Mesenchymal stem cell (in vitro differentiated cells and primary cell): ENCODE measurements around the gene SURF4.
A peak's percentile ranks its signal among the peaks of the same experiment; 100 is the strongest.

Experiments
- DNase-seq: peaks from one replicate; pipeline ENCODE4 v3.0.0-alpha.2; 2013
- H2AFZ ChIP-seq: one replicate; pipeline ENCODE4 v1.6.1; 2013; ENCODE audit warnings: low read depth, mild to moderate bottlenecking, control low read depth, inconsistent platforms, low read length, moderate library complexity
- H2AK5ac ChIP-seq: 2 replicates; pipeline ENCODE4 v1.6.1; 2013; ENCODE audit warnings: low read length, moderate library complexity, mild to moderate bottlenecking, inconsistent platforms; ENCODE audit not compliant: severe bottlenecking
- H2BK120ac ChIP-seq: one replicate; pipeline ENCODE4 v1.6.1; 2013; ENCODE audit warnings: low read depth, mild to moderate bottlenecking, inconsistent platforms, low read length, moderate library complexity
- H2BK12ac ChIP-seq, 2 experiments: one replicate each; pipeline ENCODE4 v1.6.1; 2013; ENCODE audit warnings: inconsistent platforms in 2 of 2, low read length in 2 of 2, mild to moderate bottlenecking in 2 of 2, moderate library complexity in 2 of 2, control low read depth in 1 of 2
- H2BK15ac ChIP-seq: one replicate; pipeline ENCODE4 v1.6.1; 2013; ENCODE audit warnings: mild to moderate bottlenecking, low read depth, inconsistent platforms; ENCODE audit not compliant: poor library complexity, severe bottlenecking
- H2BK5ac ChIP-seq: 2 replicates; pipeline ENCODE4 v1.6.1; 2013; ENCODE audit warnings: low read depth, mild to moderate bottlenecking, low read length, control low read depth, inconsistent platforms; ENCODE audit not compliant: poor library complexity, severe bottlenecking
- H3K14ac ChIP-seq, 2 experiments: one replicate each; pipeline ENCODE4 v1.6.1; 2013; ENCODE audit warnings: inconsistent platforms in 2 of 2, low read length in 2 of 2, control low read depth in 1 of 2, mild to moderate bottlenecking in 1 of 2, moderate library complexity in 1 of 2
- H3K18ac ChIP-seq, 2 experiments: one replicate each; pipeline ENCODE4 v1.6.1; 2013; ENCODE audit warnings: inconsistent platforms in 2 of 2, low read length in 2 of 2, control low read depth in 1 of 2, low read depth in 1 of 2, mild to moderate bottlenecking in 1 of 2
- H3K23ac ChIP-seq, 2 experiments: one replicate each; pipeline ENCODE4 v1.6.1; 2013; ENCODE audit warnings: inconsistent platforms in 2 of 2, low read length in 2 of 2, mild to moderate bottlenecking in 2 of 2, moderate library complexity in 2 of 2, control low read depth in 1 of 2
- H3K27ac ChIP-seq: 2 replicates; pipeline ENCODE4 v1.5.1; 2013; ENCODE audit warnings: mild to moderate bottlenecking, moderate library complexity, low read length, control low read depth, inconsistent platforms; ENCODE audit not compliant: poor library complexity, severe bottlenecking
- H3K27me3 ChIP-seq, 2 experiments: 2 replicates each; pipeline versions ENCODE4 v1.6.1 to v1.7.0; 2013; ENCODE audit warnings: low read length in 2 of 2, mild to moderate bottlenecking in 2 of 2, moderate library complexity in 2 of 2, control low read depth in 1 of 2, inconsistent platforms in 1 of 2; ENCODE audit not compliant: control insufficient read depth in 1 of 2, insufficient read depth in 1 of 2
- H3K36me3 ChIP-seq, 2 experiments: 2 replicates each; pipeline versions ENCODE4 v1.6.1 to v1.7.0; 2013; ENCODE audit warnings: low read length in 2 of 2, control low read depth in 1 of 2, inconsistent platforms in 1 of 2, low read depth in 1 of 2, mild to moderate bottlenecking in 1 of 2; ENCODE audit not compliant: insufficient read depth in 2 of 2, control insufficient read depth in 1 of 2
- H3K4ac ChIP-seq, 2 experiments: one replicate each; pipeline ENCODE4 v1.6.1; 2013; ENCODE audit warnings: inconsistent platforms in 2 of 2, low read length in 2 of 2, mild to moderate bottlenecking in 2 of 2, moderate library complexity in 2 of 2, control low read depth in 1 of 2, low read depth in 1 of 2
- H3K4me1 ChIP-seq: 2 replicates; pipeline ENCODE4 v1.6.1; 2013; ENCODE audit warnings: low read depth, low read length, control low read depth; ENCODE audit not compliant: control insufficient read depth, insufficient read depth
- H3K4me2 ChIP-seq: 2 replicates; pipeline ENCODE4 v1.6.1; 2013; ENCODE audit warnings: low read length, mild to moderate bottlenecking, inconsistent platforms; ENCODE audit not compliant: poor library complexity, severe bottlenecking
- H3K4me3 ChIP-seq, 2 experiments: 2 replicates each; pipeline versions ENCODE4 v1.5.1 to v1.7.0; 2013; ENCODE audit warnings: low read length in 2 of 2, mild to moderate bottlenecking in 2 of 2, control low read depth in 1 of 2, low read depth in 1 of 2; ENCODE audit not compliant: insufficient read depth in 1 of 2
- H3K79me1 ChIP-seq: replicated peaks from 2 replicates; pipeline ENCODE4 v1.6.1; 2013; ENCODE audit warnings: mild to moderate bottlenecking, control low read depth, low read length, inconsistent platforms; ENCODE audit not compliant: poor library complexity, severe bottlenecking
- H3K9ac ChIP-seq: 2 replicates; pipeline ENCODE4 v1.7.0; 2013; ENCODE audit warnings: mild to moderate bottlenecking, low read length, moderate library complexity
- H3K9me3 ChIP-seq: 2 replicates; pipeline ENCODE4 v1.7.0; 2013; ENCODE audit warnings: mild to moderate bottlenecking, low read length; ENCODE audit not compliant: control insufficient read depth
- H4K8ac ChIP-seq: one replicate; pipeline ENCODE4 v1.6.1; 2013; ENCODE audit warnings: inconsistent platforms, mild to moderate bottlenecking, low read length, moderate library complexity
- H4K91ac ChIP-seq: one replicate; pipeline ENCODE4 v1.6.1; 2013; ENCODE audit warnings: mild to moderate bottlenecking, low read length, inconsistent platforms
- WGBS: methylation state at CpG from one replicate; pipeline ENCODE4 v1.1.7; 2013; ENCODE audit warnings: mixed read lengths; 5-methylcytosine and 5-hydroxymethylcytosine counted together

Gene SURF4

GRCh38 chr9:133417541-133418461, 41.9 kb upstream of the SURF4 start, which contains the start of gene REXO4:
Gene REXO4, minus strand, starts transcription at chr9:133418010. Its CDS starts 166 bp downstream, at chr9:133417844.
- no peak within 1 kb of the TSS for H2BK12ac ChIP-seq

GRCh38 chr9:133415170-133415569, 39.3 kb upstream of the SURF4 start:
- Histone ChIP-seq H2BK12ac (no peak overlapping the region), H3K9ac (no peak overlapping the region), H3K9me3 (no peaks in the 10 kb centered on the region)

More at GRCh38 chr9:133417541-133418461, 41.9 kb upstream of the SURF4 start, which contains the start of gene REXO4:
- under 1% methylated on average over 75 of the region's 75 CpGs for WGBS
- no peak within 1 kb of the TSS for H3K23ac ChIP-seq
- H3K79me1 ChIP-seq, result peaks cover 12% of the 10 kb centered on the region
- H2AFZ ChIP-seq, result peak within 1 kb of the TSS; percentile 90
- peak within 1 kb of the TSS; percentile 74 for H4K8ac ChIP-seq
- peak within 1 kb of the TSS; percentile 71 to 83 for H3K18ac ChIP-seq
- peak within 1 kb of the TSS; percentile 43 for H2BK120ac ChIP-seq
- no peak within 1 kb of the TSS for H2BK5ac ChIP-seq
- H3K27me3 ChIP-seq, result no peaks in the 10 kb centered on the region
- H3K4me3 ChIP-seq, result peak within 1 kb of the TSS; percentile 59 to 86
- peak within 1 kb of the TSS in 1 of 2 experiments; percentile 32 for H3K14ac ChIP-seq
- H3K36me3 ChIP-seq, result peaks cover 21 to 35% of the 10 kb centered on the region in 2 experiments
- H3K4ac ChIP-seq, result peak within 1 kb of the TSS; percentile 76 to 91
- H3K9ac ChIP-seq, result peak within 1 kb of the TSS; percentile 90
- peak within 1 kb of the TSS; percentile 29 for H2BK15ac ChIP-seq
- H4K91ac ChIP-seq, result peak within 1 kb of the TSS; percentile 81
- H3K4me1 ChIP-seq, result peaks cover 12% of the 10 kb centered on the region
- no peaks in the 10 kb centered on the region for H3K9me3 ChIP-seq
- DNase-seq, result peak; percentile 88
- peak within 1 kb of the TSS; percentile 76 for H3K4me2 ChIP-seq
- no peak within 1 kb of the TSS for H2AK5ac ChIP-seq
- peak within 1 kb of the TSS; percentile 70 for H3K27ac ChIP-seq

GRCh38 chr9:133408042-133408441, 32.2 kb upstream of the SURF4 start:
- Histone ChIP-seq H3K27me3 (no peaks in the 10 kb centered on the region), H3K14ac (no peak overlapping the region), H3K4me3 (no peak overlapping the region), H2AFZ (no peak overlapping the region), H3K18ac (no peak overlapping the region), H4K8ac (no peak overlapping the region), H4K91ac (no peak overlapping the region), H3K4ac (no peak overlapping the region), H3K36me3 (peaks cover 69 to 85% of the 10 kb centered on the region in 2 experiments), H3K27ac (no peak overlapping the region), H3K9ac (no peak overlapping the region), H3K4me2 (no peak overlapping the region), H2BK5ac (no peak overlapping the region), H2BK120ac (no peak overlapping the region), H2AK5ac (no peak overlapping the region), H3K4me1 (peaks cover 5% of the 10 kb centered on the region), H2BK12ac (no peak overlapping the region), H3K9me3 (no peaks in the 10 kb centered on the region), H2BK15ac (no peak overlapping the region), H3K23ac (no peak overlapping the region), H3K79me1 (peaks cover 36% of the 10 kb centered on the region)
- no peak for DNase-seq
- WGBS, result no CpG with 5 or more reads among the region's 1 CpG

More at GRCh38 chr9:133415170-133415569, 39.3 kb upstream of the SURF4 start:
- no peaks in the 10 kb centered on the region for H3K27me3 ChIP-seq
- no peak overlapping the region for H3K18ac ChIP-seq
- H3K36me3 ChIP-seq, result peaks cover 44 to 59% of the 10 kb centered on the region in 2 experiments
- no peak overlapping the region for H2BK15ac ChIP-seq
- H2BK5ac ChIP-seq, result no peak overlapping the region
- peaks cover 12% of the 10 kb centered on the region for H3K4me1 ChIP-seq
- no peak overlapping the region for H3K23ac ChIP-seq
- H2BK120ac ChIP-seq, result no peak overlapping the region
- no peak overlapping the region for H2AFZ ChIP-seq
- DNase-seq, result no peak
- no peak overlapping the region for H4K8ac ChIP-seq
- H3K27ac ChIP-seq, result no peak overlapping the region
- H2AK5ac ChIP-seq, result no peak overlapping the region
- no peak overlapping the region for H4K91ac ChIP-seq
- H3K79me1 ChIP-seq, result peaks cover 33% of the 10 kb centered on the region
- no peak overlapping the region for H3K4me3 ChIP-seq
- H3K4me2 ChIP-seq, result no peak overlapping the region
- H3K4ac ChIP-seq, result no peak overlapping the region
- WGBS, result 86% methylated on average over 1 of the region's 1 CpG
- H3K14ac ChIP-seq, result no peak overlapping the region
